ENCODE results near the gene NEDD8.

The NEDD8 gene

DNA sequence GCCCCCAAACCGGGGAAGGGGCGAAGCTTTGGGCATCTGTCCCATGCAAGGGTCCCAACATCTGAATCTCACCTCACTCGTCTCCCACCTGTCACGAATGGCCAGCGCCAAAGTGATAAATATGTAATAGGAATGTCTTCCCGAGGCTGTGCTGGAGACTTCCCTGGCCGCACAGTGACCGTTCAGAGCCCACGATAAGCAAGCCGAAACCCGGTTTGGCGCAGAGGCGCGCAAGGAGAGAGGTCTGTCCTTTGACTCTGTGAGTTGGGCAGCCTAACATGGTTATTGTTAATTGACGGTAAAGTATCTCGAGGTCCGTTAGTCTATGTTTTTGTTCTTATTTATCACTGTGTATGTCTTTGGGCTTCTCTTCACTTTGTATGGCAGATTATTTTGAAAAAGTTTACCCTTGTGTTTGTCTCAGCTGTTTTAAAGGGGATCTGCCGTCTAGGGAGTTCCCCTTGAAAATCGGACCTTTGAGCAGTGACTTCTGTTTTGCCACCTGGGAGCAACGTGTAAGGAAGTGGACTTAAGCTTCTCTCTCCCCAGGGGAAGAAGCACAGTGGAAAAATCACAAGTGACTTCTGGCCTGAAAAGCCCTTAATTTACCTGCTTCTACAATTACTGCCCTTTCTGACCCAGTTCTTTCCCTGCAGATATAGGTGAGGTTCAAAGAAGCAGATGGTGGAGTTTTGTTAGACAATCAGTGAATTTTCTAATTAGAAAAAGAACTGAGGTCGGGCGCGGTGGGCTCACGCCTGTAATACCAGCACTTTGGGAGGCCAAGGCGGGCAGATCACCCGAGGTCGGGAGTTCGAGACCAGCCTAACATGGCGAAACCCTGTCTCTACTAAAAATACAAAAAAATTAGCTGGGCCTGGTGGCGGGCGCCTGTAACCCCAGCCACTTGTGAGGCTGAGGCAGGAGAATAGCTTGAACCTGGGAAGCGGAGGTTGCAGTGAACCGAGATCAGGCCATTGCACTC, 35.8 kb downstream of the NEDD8 start:
- ATAC-seq, result no peak

DNA sequence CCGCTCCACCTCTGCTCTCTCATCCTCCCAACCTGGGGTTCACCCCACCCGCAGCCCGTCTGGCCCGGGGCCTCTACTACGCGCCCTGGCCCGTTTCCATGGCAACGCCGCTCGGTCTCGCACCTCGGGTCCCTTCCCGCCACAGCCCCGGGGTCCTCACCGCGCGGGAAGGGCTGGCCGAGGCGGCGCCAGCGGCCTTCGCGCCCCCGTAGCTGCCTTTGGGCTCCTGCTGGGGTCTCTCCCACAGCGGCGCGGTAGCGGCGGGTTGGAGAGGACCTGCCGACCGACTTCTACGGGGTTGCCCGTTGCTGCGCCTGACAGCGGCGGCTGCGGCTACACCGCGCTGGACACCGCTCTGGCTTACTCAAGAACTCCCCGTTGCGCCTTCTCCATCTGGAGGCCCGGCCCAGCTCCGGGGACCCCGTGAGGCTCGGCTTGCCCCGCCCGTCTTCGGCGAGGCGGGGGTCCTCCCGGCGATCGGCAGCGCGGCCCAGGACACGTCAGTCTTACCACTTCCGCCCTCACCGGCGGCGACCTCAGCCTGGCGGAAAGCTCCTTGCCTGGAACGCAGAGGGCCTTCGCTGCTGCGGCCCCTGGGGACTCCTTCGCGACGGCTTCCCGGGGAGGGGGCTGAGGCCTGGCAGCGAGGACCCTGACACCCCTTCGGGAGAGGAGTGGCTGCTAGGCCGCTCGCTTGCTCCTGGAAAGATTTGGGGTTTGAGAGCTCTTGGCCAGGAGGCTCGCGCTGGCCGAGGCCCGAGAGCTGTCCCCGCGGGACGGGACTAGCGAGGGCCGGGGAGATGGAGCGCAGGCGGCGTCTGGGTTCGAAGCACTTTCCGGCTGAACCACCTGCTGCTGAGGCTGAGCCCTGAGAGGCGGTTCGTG, 36.7 kb downstream of the NEDD8 start, which contains the start of gene TM9SF1:
TM9SF1 (minus strand) TSS at position 256 of the 885 bp plus-strand sequence. CDS start 422 bp downstream, outside the sequence.
- peak; percentile 90 for DNase-seq
- peak; percentile 90 for ATAC-seq

More for the DNA sequence above, 35.8 kb downstream of the NEDD8 start:
- no peak for DNase-seq

DNA sequence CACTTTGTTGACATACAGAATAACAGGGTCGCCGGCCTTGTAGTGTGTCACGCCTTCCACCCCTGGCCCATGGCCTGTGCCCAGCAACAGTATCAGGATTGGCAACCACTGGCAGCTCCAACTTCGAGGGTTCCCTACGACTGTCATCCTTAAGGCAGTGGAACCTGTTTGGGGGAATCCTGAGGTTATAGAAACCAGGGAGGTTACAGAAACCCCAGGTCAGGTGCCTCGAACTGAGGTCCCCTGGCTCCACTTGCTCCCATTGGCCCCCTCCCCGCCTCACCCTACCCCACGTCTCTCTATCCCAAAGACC, 37.3 kb downstream of the NEDD8 start:
- ATAC-seq, result no peak
- DNase-seq, result no peak

DNA sequence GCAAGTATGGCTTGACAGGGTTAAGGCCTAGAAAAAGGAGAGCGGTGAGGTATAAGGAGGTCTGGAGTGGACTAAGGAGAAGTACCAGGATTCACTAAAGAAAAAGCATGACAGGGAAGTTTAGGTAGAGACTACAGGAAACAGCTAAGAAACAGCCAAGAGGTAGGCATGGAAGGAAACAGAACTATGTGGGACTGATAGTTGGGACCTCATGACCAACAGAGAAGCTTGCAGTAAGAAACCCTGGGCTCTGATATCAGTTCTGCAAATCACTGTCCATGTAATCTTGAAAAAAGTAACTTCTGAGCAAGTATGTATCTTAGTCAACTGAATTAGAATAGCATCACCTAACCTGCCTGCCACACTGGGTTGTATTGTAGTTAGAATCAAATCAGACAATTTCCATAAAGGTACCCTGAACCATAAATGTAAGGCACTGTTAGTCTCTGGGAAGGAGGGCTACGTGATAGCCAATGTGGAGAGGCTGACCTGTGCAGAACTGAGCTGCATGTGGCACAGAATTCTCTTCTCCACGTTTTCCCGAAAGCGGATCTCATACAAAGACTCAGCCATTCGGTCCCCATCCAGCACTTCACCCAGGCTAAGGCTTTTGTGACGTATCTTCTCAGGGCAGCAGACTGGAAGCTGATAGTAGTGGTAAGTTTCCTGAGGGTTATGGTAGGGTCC, 37.8 kb downstream of the NEDD8 start:
- DNase-seq, result no peak
- no peak for ATAC-seq

DNA sequence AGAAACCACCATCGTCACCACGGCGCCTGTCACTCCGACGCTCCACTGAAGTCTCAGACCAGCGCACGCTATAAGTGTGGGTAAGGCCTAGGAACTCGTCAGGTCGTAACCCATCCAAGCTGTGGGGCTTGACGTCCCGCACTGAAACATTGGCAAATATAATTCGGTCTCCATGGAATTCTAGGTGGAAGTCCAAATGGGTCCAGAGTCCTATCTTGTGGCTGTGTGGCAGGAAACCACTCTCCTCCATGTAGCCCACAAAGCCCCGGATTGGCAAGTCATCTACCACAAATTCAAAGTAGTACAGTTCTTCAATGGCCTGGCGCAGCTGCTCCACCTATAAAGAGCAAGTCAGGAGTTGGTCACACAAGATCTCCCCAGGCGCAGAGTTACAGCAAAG, 39.2 kb downstream of the NEDD8 start:
- ATAC-seq, result no peak
- no peak for DNase-seq

DNA sequence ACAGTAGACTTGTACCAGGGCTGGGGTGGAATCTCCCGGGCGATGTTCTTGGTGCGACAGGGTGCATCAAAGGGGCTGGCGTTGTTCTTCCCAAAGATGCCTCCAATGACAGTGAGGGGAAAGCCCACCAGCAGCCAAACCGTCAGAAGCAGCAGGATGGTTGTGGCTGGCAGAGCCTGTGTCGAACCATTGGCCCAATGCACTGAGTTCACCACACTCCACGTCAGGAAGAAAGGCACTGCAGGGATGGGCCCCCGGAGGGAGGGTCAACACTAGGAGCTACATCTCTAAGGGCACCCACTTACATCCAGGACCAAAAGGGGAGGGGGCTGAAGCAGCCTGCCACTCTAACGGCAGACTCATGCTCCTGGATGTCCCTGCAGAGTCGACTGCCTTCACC, 41.8 kb downstream of the NEDD8 start:
- ATAC-seq (no peak), DNase-seq (no peak)

DNA sequence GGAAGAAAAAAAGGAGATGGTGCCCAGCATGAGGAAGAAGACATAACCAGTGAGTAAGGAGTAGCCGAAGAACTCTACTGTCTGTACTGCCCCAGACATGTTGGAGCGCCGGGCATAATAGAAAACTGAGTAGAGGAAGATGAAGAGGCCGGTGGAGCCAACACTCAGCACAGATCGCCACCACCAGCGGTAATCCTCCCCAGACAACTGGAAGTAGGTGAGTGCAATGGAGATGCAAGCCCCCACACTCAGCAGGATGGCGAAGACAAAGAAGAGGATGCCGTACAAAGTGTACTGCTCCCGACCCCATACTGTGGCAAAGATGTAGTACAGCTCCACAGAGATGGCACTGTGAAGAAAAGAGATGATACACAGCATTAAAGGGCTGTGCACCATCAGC, 42.7 kb downstream of the NEDD8 start:
- DNase-seq, result no peak

DNA sequence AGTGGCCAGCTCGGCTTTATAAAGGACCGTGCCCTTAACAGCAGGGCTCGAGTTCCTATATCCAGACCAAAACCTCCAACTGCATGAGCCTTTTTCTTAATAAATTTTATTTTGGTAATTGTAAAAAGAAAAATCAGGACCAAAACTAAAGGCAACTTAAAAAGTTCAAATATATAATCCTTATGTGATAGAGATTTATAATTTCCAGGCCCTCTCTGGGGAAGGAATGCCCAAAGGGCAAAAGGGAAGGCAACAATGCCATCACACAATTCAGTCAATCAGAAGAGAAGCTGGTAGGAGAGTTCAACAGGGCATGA, 43.1 kb downstream of the NEDD8 start:
- DNase-seq (no peak), ATAC-seq (no peak)

More for the DNA sequence above, 42.7 kb downstream of the NEDD8 start:
- no peak for ATAC-seq

DNA sequence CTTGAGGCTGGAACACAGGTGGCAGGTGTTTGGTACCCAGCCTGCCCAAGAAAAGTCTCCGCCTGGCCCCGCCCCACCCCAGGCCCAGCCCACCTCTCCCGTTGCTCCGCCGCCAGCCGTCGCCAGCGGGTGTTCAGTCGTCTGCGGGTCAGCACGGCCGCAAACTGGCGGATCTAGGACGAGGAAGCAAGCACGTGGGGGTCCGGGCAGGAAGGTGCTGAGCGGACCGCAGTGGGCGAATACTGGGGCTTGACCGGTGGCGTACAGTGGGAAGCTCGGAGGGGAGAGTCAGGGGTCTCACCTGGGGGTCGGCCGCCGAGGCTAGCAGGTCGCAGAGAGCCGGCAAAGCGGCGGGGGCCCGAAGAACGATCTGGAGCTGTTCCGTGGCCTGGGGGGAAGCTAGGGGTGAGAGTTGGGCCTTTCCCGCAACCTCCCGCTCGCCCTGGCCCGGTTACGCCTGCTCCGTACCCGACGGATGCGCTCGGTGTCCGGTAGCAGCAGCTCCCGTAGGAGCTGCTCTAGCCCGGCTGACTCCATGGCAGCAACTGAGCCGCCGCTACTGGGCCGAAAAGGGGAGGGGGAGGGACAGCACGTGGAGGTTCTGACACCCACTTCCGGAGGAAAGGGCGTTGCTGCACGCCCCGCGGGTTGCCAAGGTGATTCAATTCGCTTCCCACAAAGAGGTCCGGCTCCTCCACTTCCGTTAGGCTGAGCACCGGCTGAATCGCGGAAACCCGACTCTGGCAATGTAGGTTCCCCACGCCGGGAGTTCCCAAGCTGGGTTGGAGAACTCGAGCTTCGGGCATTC, 43.7 kb downstream of the NEDD8 start, which contains the start of gene IPO4:
IPO4 (minus strand) TSS at position 566 of the 808 bp plus-strand sequence; CDS start at position 537, 29 bp downstream.
- DNase-seq, result peak; percentile 94
- peak; percentile 96 for ATAC-seq

DNA sequence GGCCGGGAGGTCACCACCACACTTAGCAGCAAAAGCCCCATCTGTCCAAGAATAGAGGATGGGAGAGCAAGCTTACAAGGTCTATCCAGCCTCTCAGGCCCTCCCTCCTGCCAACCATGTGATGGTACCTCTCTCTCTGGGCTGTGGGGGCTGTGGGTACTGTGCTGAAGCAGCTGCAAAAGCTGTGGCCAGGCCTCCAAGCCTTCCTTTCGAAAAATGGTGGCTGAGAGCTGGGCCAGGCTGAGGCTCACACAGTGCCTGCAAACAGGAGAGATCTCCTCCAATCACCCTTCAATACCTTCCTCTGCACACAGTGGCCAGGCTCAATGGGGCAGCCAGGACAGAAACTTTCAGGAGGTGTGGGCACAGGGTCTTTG, 44.6 kb downstream of the NEDD8 start:
- no peak for DNase-seq
- ATAC-seq, result no peak

DNA sequence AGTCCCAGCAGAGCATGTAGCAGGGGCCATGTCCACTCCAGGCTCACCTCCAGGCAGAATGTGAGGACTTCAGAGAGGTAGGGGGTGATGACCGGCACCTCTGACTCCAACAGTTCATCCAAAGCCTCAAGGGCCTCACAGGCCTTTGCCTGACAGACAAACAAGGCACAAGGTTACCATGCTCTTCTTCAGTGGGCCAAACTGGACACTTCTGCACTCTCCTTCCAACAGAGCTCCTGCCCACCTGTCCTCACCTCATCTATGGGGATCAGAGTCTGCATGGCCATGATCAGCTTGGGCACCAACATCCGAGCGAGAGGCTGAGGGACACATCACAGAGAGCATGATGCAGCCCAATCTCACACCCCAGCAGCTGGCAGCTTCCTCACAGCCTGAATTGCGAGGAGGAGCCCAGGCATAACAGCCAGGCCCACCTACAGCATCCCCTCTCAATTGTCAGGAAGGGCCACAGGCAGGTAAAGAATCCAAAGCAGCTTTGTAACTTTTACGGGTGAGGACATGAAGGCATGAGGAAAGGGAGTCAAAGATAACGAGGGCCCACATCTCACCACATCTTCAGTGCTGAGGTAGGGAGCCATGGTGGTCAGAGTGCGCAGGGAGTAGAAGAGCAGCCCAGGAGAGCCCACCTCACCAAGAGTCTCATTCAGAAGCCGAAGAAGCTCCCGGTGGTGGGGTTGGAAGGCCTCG, 45.2 kb downstream of the NEDD8 start:
- no peak for DNase-seq
- ATAC-seq, result no peak

DNA sequence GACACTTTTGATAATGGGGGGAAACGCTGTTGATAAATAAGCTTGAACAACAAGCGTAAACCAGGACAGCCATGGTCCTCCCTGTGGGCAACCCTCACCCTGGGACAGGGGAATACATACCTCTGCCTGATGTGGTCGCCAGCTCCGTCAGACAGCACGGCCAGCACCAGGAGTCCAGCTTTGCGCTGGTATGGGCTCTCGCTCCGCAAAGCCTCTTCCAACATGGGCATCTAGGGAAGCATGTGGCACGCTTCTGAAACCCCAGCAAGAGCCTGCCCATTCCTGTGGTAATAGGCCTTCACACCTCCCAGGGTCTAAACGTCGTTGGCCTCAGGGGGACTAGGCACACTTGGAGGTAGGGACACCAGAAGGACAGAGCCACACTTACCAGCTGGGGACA, 46.4 kb downstream of the NEDD8 start:
- ATAC-seq (no peak), DNase-seq (no peak)

DNA sequence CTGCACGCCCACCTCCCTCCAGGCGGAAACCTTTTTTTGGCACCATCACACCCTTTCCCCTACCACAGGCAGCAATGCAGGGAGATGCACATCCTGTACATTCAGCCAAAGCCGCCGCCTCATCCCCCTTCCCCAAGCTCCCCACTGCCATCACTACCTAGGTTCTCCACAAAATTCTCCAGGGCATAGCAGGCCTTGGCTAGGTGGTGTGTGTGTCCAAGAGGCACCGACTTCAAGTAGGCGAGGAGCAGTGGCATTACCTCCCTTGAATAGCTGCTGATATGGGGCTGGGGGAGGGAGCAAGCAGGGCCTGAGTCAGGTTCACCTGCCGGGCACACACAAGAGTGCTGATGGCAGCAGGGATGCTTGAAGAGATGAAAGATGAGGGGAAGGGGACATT, 47.1 kb downstream of the NEDD8 start:
- DNase-seq (no peak), ATAC-seq (no peak)

DNA sequence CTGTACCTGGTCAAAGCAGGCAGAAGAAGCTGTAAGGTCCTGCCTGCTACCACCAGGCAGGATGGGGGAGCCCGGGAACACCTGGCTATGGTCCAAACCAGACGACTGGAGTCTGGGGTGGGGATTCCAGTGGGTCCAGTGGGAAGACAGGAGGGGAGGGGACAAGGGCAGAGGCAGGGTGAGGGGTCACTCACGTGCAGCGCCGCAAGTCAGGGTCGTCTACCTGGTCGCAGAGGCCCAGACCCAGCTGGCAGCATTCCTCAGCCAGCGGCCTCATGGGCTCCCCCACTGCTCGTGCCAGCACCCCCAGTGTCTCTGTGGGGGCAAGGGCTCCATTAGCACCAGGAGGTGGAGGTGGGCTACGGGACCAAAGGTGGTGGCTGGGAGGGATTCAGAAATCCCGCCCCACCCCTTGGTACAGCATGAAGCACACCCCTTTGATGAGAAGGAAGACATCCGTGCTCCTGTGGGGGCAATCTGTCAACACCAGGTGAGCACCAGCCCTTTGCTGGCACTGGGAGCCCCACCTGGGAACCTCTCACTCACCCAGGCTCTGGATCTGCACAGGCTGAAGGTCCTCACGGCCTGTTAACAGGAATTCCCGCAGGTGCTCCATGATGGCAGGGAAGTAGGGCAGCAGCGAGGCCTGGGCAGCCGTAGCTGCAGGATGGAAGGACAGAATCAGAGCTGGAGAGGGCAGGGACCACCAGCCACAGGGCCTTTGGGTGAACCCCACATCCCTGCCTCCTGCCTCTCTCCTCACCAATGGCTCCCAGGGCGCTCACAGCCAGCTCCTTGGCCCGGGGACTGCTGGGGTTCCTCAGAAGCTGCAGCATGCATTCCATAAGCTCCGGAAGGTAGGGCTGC, 47.8 kb downstream of the NEDD8 start:
- ATAC-seq (no peak), DNase-seq (no peak)

DNA sequence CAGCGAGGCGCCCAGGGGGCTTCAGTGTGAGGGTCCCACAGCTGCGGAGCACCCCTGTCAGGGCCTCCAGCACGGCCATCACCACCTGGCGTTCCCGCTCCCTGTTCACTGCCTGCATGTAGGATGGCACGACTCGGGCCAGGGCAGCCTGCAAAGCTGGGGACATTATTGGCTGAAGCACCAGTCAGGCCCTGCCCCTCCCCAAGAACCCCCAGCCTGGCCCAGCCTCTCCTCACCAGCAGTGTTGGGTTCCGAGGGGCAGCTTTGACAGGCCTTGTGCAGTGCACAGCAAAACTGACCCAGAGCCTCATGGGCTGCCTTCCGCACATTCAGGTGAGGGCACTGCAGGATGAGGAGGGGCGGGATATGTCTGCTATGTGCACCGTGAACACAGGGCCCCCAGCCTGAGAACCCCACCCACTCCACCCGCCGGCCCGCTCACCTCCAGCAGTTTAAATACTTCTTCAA, 49.1 kb downstream of the NEDD8 start:
- no peak for ATAC-seq

DNA sequence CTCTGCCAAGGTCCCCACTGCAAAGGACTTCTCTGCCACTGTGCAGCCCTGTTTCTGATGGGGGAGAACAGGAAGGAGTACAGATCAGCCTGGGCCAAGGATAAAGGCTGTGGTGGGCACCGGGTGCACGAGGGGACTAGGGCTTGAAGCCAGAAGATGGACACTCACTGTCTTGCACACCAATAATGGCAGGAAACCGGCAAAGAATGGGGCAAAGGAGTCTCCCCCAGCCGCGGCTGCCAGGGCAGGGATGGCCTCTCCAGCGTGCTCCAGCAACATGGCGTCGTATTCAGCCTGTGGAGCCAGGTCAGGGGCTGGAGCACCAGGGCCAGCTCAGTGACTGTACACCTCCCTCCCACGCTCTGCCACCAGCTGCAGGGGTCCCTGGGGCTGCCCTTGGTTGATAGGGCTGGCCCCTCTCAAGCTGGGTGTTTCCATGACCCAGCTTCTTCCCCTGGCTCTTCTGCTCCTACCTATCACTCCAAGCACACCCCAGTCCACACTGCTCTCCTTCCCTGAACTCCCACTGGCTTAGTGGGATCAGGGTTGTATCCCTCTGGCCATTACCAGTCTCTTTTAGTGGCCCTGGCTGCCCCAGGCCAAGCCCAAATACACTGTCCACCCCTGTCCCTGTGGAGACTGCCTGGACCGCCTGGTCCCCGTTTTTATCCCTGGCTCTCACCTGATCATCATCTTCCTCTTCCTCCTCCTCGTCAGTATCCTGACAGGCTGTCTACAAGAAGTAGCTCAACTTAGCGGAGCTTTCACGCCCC, 49.9 kb downstream of the NEDD8 start:
- DNase-seq, result no peak
- no peak for ATAC-seq

More for the DNA sequence above, 49.1 kb downstream of the NEDD8 start:
- DNase-seq, result no peak

DNA sequence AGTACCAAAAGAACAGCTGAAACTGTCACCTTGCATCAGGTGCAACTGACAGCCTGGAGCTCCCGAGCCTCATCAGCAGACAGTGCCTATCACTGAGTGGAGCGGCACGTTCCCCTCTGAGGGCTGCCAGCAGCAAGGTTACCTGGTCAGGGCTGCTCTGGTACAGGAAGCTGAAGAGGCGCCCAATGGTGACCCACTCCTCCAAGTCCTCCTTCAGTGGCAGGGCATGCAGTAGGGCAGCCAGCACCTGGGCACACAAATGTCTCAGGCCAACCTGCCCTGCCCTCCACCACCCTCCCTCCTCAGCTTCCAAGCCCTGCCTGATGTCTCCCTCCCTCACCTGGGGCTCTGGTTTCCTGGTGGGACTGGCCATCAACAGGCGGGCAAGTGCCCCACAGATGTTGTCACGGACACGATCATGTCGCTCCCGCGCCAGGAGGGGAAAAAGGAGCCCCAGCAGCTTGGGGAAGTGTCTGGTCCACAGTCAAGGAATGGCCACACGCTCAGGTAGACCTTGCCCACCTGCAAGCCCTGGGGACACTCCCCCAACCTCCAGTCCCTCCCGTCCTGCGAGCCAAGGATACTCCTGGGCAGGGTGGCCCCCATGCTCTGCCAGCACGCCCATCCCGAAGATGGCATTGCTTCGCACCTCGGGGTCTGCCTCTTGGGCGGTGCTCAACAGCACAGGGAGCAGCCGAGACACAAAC, 50.6 kb downstream of the NEDD8 start:
- DNase-seq, result no peak
- ATAC-seq, result no peak
